Keratinocyte (primary cell): ENCODE measurements around the gene SETD6. TPM values are rescaled to one million over a fixed set of nuclear protein-coding genes. Genes with fewer than 3 reads are reported as not detected.

Experiments used
- DNase-seq: peaks from one replicate; pipeline ENCODE4 v3.0.0-alpha.2; 2011; ENCODE audit warnings: low read depth, missing footprints, low spot score
- FAIRE-seq: peaks from 2 replicates; lab custom pipeline; 2011; peaks lifted over from hg19 to GRCh38; lab: Jason Lieb, UNC
- H2AFZ ChIP-seq: 2 replicates; pipeline ENCODE4 v1.6.0; 2012; ENCODE audit warnings: low read length, control low read depth, inconsistent platforms; ENCODE audit not compliant: control insufficient read depth
- H3K27ac ChIP-seq: 2 replicates; pipeline ENCODE4 v1.5.1; 2011; ENCODE audit warnings: low read length; ENCODE audit not compliant: control insufficient read depth, insufficient read depth
- H3K27me3 ChIP-seq: 3 replicates; pipeline ENCODE4 v1.6.0; 2011; ENCODE audit warnings: low read length; ENCODE audit not compliant: control insufficient read depth, insufficient read depth; ENCODE audit errors: extremely low read depth
- H3K36me3 ChIP-seq, 2 experiments: 2 replicates in 1 of 2; 3 replicates in 1 of 2; pipeline ENCODE4 v1.5.1; 2011; ENCODE audit warnings: low read length in 2 of 2, mild to moderate bottlenecking in 1 of 2; ENCODE audit not compliant: control insufficient read depth in 2 of 2, insufficient read depth in 2 of 2; ENCODE audit errors: extremely low read depth in 1 of 2
- H3K4me1 ChIP-seq: 3 replicates; pipeline ENCODE4 v1.5.1; 2011; ENCODE audit warnings: low read length; ENCODE audit not compliant: control insufficient read depth, insufficient read depth; ENCODE audit errors: extremely low read depth
- H3K4me2 ChIP-seq: 3 replicates; pipeline ENCODE4 v1.6.0; 2011; ENCODE audit warnings: low read depth, low read length; ENCODE audit not compliant: control insufficient read depth, insufficient read depth; ENCODE audit errors: extremely low read depth
- H3K4me3 ChIP-seq, 3 experiments: fragments of 200-600 bp in 1 of 3; sonication (generic) in 1 of 3; 2 replicates in 2 of 3; 3 replicates in 1 of 3; pipeline ENCODE4 v1.5.1; 2011 to 2016; ENCODE audit warnings: low read length in 3 of 3, mild to moderate bottlenecking in 3 of 3, control low read depth in 2 of 3, inconsistent platforms in 1 of 3, low read depth in 1 of 3, mixed read lengths in 1 of 3, mixed run types in 1 of 3, moderate library complexity in 1 of 3; ENCODE audit not compliant: control insufficient read depth in 2 of 3, insufficient read depth in 2 of 3; ENCODE audit errors: extremely low read depth in 1 of 3
- H3K79me2 ChIP-seq: 2 replicates; pipeline ENCODE4 v1.6.0; 2012; ENCODE audit warnings: low read length; ENCODE audit not compliant: control insufficient read depth, insufficient read depth
- H3K9ac ChIP-seq: 3 replicates; pipeline ENCODE4 v1.6.0; 2011; ENCODE audit warnings: low read length; ENCODE audit not compliant: control insufficient read depth, insufficient read depth; ENCODE audit errors: extremely low read depth
- H3K9me1 ChIP-seq: 3 replicates; pipeline ENCODE4 v1.6.0; 2011; ENCODE audit warnings: low read length; ENCODE audit not compliant: control insufficient read depth, insufficient read depth; ENCODE audit errors: extremely low read depth
- H3K9me3 ChIP-seq: 2 replicates; pipeline ENCODE4 v1.5.1; 2012; ENCODE audit warnings: low read depth, low read length; ENCODE audit not compliant: control insufficient read depth
- H4K20me1 ChIP-seq: 3 replicates; pipeline ENCODE4 v1.6.0; 2011; ENCODE audit warnings: low read length; ENCODE audit not compliant: control insufficient read depth, insufficient read depth; ENCODE audit errors: extremely low read depth
- CTCF ChIP-seq, 3 experiments: IDR thresholded peaks in 1 of 3; conservative IDR thresholded peaks in 1 of 3; optimal IDR thresholded peaks in 1 of 3; 2 replicates in 2 of 3; 3 replicates in 1 of 3; pipeline versions ENCODE3 to v1.5.1; 2011; ENCODE audit warnings: low read length in 3 of 3, mild to moderate bottlenecking in 3 of 3, moderate library complexity in 2 of 3, control low read depth in 1 of 3, inconsistent platforms in 1 of 3; ENCODE audit not compliant: insufficient read depth in 2 of 3; ENCODE audit errors: extremely low read depth in 1 of 3
- EZH2 ChIP-seq: IDR thresholded peaks from one replicate; pipeline ENCODE4 v1.6.1; 2012; ENCODE audit warnings: inconsistent platforms, mild to moderate bottlenecking, low read length, moderate library complexity
- dilution Hi-C: fragments of 300-500 bp; cut with MboI; formaldehyde crosslinking; loops from one replicate; pipeline ENCODE4 v1.7.0; 2020; ENCODE audit warnings: low sequenced_read_pairs; ENCODE audit not compliant: extremely low pct_ligation_motif_present
- polyA plus RNA-seq, 5 experiments: library from polyadenylated mRNA; depleted of rRNA in 3 of 5; stranded (reverse) in 3 of 5; stranded (forward) in 1 of 5; unstranded in 1 of 5; fragments of >200 nt; gene quantifications; 1 replicate in 1 of 5; 2 replicates in 3 of 5; 3 replicates in 1 of 5; pipeline versions ENCODE4 v1.2.1 to v1.2.3, GENCODE V29; 2011 to 2012; ENCODE audit warnings: missing spikeins in 2 of 5, low read depth in 1 of 5, low replicate concordance in 1 of 5

SETD6 gene
- polyA plus RNA-seq, 1 donor (not counting 4 experiments of a cell fraction or from before 2014, with no cell fraction given) = 13.5 TPM

- H3K27ac ChIP-seq = no peak overlapping the region
- H2AFZ ChIP-seq = no peak overlapping the region
- peaks cover 30 to 45% of the 10 kb centered on the region in 2 experiments for H3K36me3 ChIP-seq
- no peak for FAIRE-seq
- no peaks in the 10 kb centered on the region for H4K20me1 ChIP-seq
- dilution Hi-C loops = no loop called here
- H3K27me3 ChIP-seq = no peaks in the 10 kb centered on the region
- no peak for DNase-seq
- H3K9me3 ChIP-seq = no peaks in the 10 kb centered on the region
- no peaks in the 10 kb centered on the region for H3K9me1 ChIP-seq
- TF ChIP-seq EZH2 (no peak), CTCF (optimal IDR thresholded peaks at IDR 0.05 in 1 of 3, IDR thresholded peaks at IDR 0.05 in 1 of 3, conservative IDR thresholded peaks at IDR 0.05 in 1 of 3; ENCODE audit: extremely low read depth in 1 of 3, insufficient read depth in 2 of 3, low read length in 3 of 3) (no peak)
- H3K4me1 ChIP-seq = no peaks in the 10 kb centered on the region
- H3K9ac ChIP-seq = no peak overlapping the region
- H3K79me2 ChIP-seq = no peaks in the 10 kb centered on the region
- H3K4me2 ChIP-seq = no peak overlapping the region
- no peak overlapping the region for H3K4me3 ChIP-seq
These were observed 17.1 kb downstream of the SETD6 start for GRCh38 chr16:58532414-58532813.

GRCh38 chr16:58533751-58534470, 18.6 kb downstream of the SETD6 start:
- no peak overlapping the region for H2AFZ ChIP-seq
- DNase-seq = no peak
- no peak overlapping the region for H3K9ac ChIP-seq
- TF ChIP-seq EZH2 (no peak), CTCF (optimal IDR thresholded peaks at IDR 0.05 in 1 of 3, IDR thresholded peaks at IDR 0.05 in 1 of 3, conservative IDR thresholded peaks at IDR 0.05 in 1 of 3; ENCODE audit: extremely low read depth in 1 of 3, insufficient read depth in 2 of 3, low read length in 3 of 3) (no peak)
- peaks cover 35 to 50% of the 10 kb centered on the region in 2 experiments for H3K36me3 ChIP-seq
- H3K9me3 ChIP-seq = no peaks in the 10 kb centered on the region
- H4K20me1 ChIP-seq = no peaks in the 10 kb centered on the region
- no peaks in the 10 kb centered on the region for H3K9me1 ChIP-seq
- H3K27ac ChIP-seq = no peak overlapping the region
- no peak overlapping the region for H3K4me2 ChIP-seq
- dilution Hi-C loops = no loop called here
- H3K4me1 ChIP-seq = no peaks in the 10 kb centered on the region
- no peak overlapping the region for H3K4me3 ChIP-seq
- no peaks in the 10 kb centered on the region for H3K27me3 ChIP-seq
- FAIRE-seq = no peak
- H3K79me2 ChIP-seq = no peaks in the 10 kb centered on the region
